ACC112 (cell line): ENCODE measurements around the gene TMEM39A.

Experiments used
- H2AFZ ChIP-seq: fragments of 200-600 bp; sonication (generic); one replicate; pipeline ENCODE4 v1.6.0; 2017; ENCODE audit warnings: antibody characterized with exemption, low read length; ENCODE audit not compliant: unreplicated experiment
- H3K27ac ChIP-seq: fragments of 200-600 bp; sonication (generic); 2 replicates; pipeline ENCODE4 v1.5.1; 2014; ENCODE audit warnings: low read depth, mild to moderate bottlenecking, antibody characterized with exemption, low read length, moderate library complexity
- H3K27me3 ChIP-seq: fragments of 200-600 bp; sonication (generic); 2 replicates; pipeline ENCODE4 v1.6.1; 2014; ENCODE audit warnings: mild to moderate bottlenecking, antibody characterized with exemption, low read length, moderate library complexity, mixed read lengths; ENCODE audit not compliant: insufficient read depth
- H3K36me3 ChIP-seq: fragments of 200-600 bp; sonication (generic); 2 replicates; pipeline ENCODE4 v1.6.1; 2016; ENCODE audit warnings: mild to moderate bottlenecking, antibody characterized with exemption, low read length, moderate library complexity, mixed read lengths; ENCODE audit not compliant: insufficient read depth
- H3K4me1 ChIP-seq: fragments of 200-600 bp; sonication (generic); one replicate; pipeline ENCODE4 v1.6.1; 2016; ENCODE audit warnings: low read length, mixed read lengths; ENCODE audit not compliant: insufficient read depth, unreplicated experiment, control insufficient read depth
- H3K4me3 ChIP-seq: fragments of 200-600 bp; sonication (generic); 2 replicates; pipeline ENCODE4 v1.5.1; 2014; ENCODE audit warnings: mild to moderate bottlenecking, low read depth, low read length
- H3K79me2 ChIP-seq: fragments of 200-600 bp; sonication (generic); one replicate; pipeline ENCODE4 v1.6.0; 2016; ENCODE audit warnings: low read length; ENCODE audit not compliant: control insufficient read depth, unreplicated experiment, insufficient read depth

The TMEM39A gene

DNA sequence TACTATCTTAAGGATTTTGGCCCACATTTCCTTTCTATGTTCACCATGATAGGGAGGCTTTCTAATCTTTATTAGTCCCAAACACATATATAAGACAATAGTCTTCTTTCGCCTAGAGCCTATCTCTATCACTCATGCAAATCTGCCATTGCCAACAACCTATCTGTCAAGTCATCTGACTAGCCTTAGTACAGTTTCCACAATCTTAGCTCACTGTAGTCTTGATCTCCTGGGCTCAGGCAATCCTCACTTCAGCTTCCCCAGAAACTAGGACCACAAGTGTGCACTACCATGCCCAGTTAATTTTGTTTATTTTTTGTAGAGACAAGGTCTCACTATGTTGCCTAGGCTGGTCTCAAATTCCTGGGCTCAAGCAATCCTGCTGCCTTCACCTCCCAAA lies 6.9 kb downstream of the TMEM39A start:
- peaks cover 6% of the 10 kb centered on the region for H3K4me1 ChIP-seq
- peaks cover 68% of the 10 kb centered on the region for H3K36me3 ChIP-seq
- no peaks in the 10 kb centered on the region for H3K27me3 ChIP-seq
- no peak overlapping the region for H3K27ac ChIP-seq
- no peak overlapping the region for H2AFZ ChIP-seq
- peaks cover 53% of the 10 kb centered on the region for H3K79me2 ChIP-seq
- no peak overlapping the region for H3K4me3 ChIP-seq

DNA sequence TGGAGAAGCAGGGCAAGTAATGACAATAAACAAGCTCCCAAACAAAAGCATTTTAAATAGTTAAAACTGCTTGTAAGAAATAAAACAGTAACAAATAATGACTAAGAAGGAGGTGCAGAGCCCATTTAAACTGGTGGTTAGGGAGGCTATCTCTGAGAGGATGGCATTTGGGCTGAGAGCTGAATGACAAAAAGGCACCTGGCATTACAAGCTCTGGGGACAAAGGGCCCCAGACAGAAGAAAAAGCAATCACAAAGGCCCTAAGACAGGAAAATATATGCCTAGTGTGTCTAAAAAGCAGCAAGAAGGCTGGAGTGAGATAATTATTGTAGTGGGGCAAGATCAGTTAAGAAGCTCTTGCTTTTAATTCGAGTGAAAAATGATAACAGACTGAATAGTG lies 9.6 kb downstream of the TMEM39A start:
- Histone ChIP-seq H2AFZ (no peak overlapping the region), H3K27ac (no peak overlapping the region), H3K4me1 (no peaks in the 10 kb centered on the region), H3K4me3 (no peak overlapping the region), H3K79me2 (peaks cover 30% of the 10 kb centered on the region), H3K36me3 (peaks cover 66% of the 10 kb centered on the region), H3K27me3 (no peaks in the 10 kb centered on the region)

- Histone ChIP-seq H3K27me3 (no peaks in the 10 kb centered on the region), H3K36me3 (peaks cover 65% of the 10 kb centered on the region), H3K4me1 (no peaks in the 10 kb centered on the region), H3K4me3 (no peak overlapping the region), H2AFZ (no peak overlapping the region), H3K27ac (no peak overlapping the region), H3K79me2 (peaks cover 3% of the 10 kb centered on the region)
Observed at GRCh38 chr3:119444590-119444989, 18.8 kb downstream of the TMEM39A start.

- Histone ChIP-seq H3K4me3 (no peak overlapping the region), H2AFZ (no peak overlapping the region), H3K27ac (no peak overlapping the region), H3K36me3 (peaks cover 56% of the 10 kb centered on the region), H3K79me2 (no peaks in the 10 kb centered on the region), H3K27me3 (no peaks in the 10 kb centered on the region), H3K4me1 (no peaks in the 10 kb centered on the region)
Observed at GRCh38 chr3:119443179-119443578, 20.2 kb downstream of the TMEM39A start.

DNA sequence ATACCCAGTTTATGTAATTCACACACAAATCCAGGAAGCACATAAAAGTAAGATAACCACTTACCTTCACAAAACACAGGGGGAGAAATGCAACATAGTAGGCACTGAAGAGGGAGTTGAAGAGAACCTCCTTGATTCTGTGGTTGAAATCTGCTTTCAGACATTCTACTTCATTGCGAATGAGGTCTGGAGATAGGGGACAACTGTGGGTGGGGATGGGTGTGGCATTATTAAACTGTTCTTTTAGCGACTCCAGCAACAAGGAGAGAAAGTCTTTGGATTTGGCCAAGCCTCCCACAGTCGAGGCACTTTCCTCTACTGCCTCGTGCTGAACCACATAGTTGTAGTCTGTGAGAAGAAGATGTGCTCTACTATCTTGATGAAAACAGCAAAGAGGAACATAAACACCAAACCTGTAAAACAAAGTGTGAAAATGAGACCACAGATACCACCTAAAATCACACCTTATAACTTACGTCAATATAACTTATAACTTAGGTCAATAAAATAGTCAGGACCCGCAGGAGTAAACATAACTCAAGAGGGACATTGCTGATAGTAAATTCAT lies 25.6 kb downstream of the TMEM39A start:
- Histone ChIP-seq H3K36me3 (peaks cover 63% of the 10 kb centered on the region), H3K4me1 (no peaks in the 10 kb centered on the region), H3K27ac (no peak overlapping the region), H3K27me3 (no peaks in the 10 kb centered on the region), H3K4me3 (no peak overlapping the region), H2AFZ (no peak overlapping the region), H3K79me2 (no peaks in the 10 kb centered on the region)

- Histone ChIP-seq H3K27ac (no peak overlapping the region), H3K4me3 (no peak overlapping the region), H3K79me2 (no peaks in the 10 kb centered on the region), H3K27me3 (no peaks in the 10 kb centered on the region), H3K4me1 (no peaks in the 10 kb centered on the region), H3K36me3 (peaks cover 61% of the 10 kb centered on the region), H2AFZ (no peak overlapping the region)
Observed at GRCh38 chr3:119436977-119437376, 26.4 kb downstream of the TMEM39A start.

GRCh38 chr3:119434703-119435102 lies 28.7 kb downstream of the TMEM39A start:
- no peak overlapping the region for H2AFZ ChIP-seq
- no peaks in the 10 kb centered on the region for H3K79me2 ChIP-seq
- H3K4me1 ChIP-seq: no peaks in the 10 kb centered on the region
- H3K36me3 ChIP-seq: peaks cover 71% of the 10 kb centered on the region
- no peaks in the 10 kb centered on the region for H3K27me3 ChIP-seq
- H3K4me3 ChIP-seq: no peak overlapping the region
- H3K27ac ChIP-seq: no peak overlapping the region

GRCh38 chr3:119433613-119434325 lies 29.6 kb downstream of the TMEM39A start:
- Histone ChIP-seq H2AFZ (no peak overlapping the region), H3K4me1 (no peaks in the 10 kb centered on the region), H3K4me3 (no peak overlapping the region), H3K79me2 (no peaks in the 10 kb centered on the region), H3K27me3 (no peaks in the 10 kb centered on the region), H3K27ac (no peak overlapping the region), H3K36me3 (peaks cover 80% of the 10 kb centered on the region)

- Histone ChIP-seq H2AFZ (no peak overlapping the region), H3K79me2 (no peaks in the 10 kb centered on the region), H3K27me3 (no peaks in the 10 kb centered on the region), H3K36me3 (peaks cover 61% of the 10 kb centered on the region), H3K4me3 (no peak overlapping the region), H3K4me1 (no peaks in the 10 kb centered on the region), H3K27ac (no peak overlapping the region)
Observed at GRCh38 chr3:119428538-119428937, 34.9 kb downstream of the TMEM39A start.

GRCh38 chr3:119427669-119428068 lies 35.7 kb downstream of the TMEM39A start:
- Histone ChIP-seq H3K4me1 (no peaks in the 10 kb centered on the region), H3K27ac (no peak overlapping the region), H3K27me3 (no peaks in the 10 kb centered on the region), H3K36me3 (peaks cover 56% of the 10 kb centered on the region), H3K4me3 (no peak overlapping the region), H3K79me2 (no peaks in the 10 kb centered on the region), H2AFZ (no peak overlapping the region)

GRCh38 chr3:119420196-119420595 lies 43.2 kb downstream of the TMEM39A start:
- no peak overlapping the region for H3K4me3 ChIP-seq
- H2AFZ ChIP-seq: no peak overlapping the region
- H3K36me3 ChIP-seq: no peaks in the 10 kb centered on the region
- no peaks in the 10 kb centered on the region for H3K4me1 ChIP-seq
- H3K27ac ChIP-seq: no peak overlapping the region
- no peaks in the 10 kb centered on the region for H3K79me2 ChIP-seq
- no peaks in the 10 kb centered on the region for H3K27me3 ChIP-seq
